ENCODE data around the gene ABCC11. TPM values are rescaled to one million over a fixed set of nuclear protein-coding genes. Genes with fewer than 3 reads are reported as not detected.

Gene ABCC11
- total and polyA plus RNA-seq, 2 donors (not counting 1 experiment from before 2014, with no cell fraction given): 0.09 TPM; not detected in 1

- Histone ChIP-seq H3K27ac (ENCODE audit: low read length in 2 of 2) (no peak overlapping the region), H3K4me1 (ENCODE audit: control insufficient read depth in 2 of 2, insufficient read depth in 2 of 2, low read length in 2 of 2) (no peaks in the 10 kb centered on the region), H3K9ac (ENCODE audit: low read length) (no peak overlapping the region), H3K9me3 (ENCODE audit: control extremely low read depth in 1 of 3, control insufficient read depth in 2 of 3, insufficient read depth in 1 of 3, low read length in 2 of 3) (no peaks in the 10 kb centered on the region), H3K79me2 (ENCODE audit: control insufficient read depth, insufficient read depth, low read length) (no peaks in the 10 kb centered on the region), H3K27me3 (replicated peaks in 1 of 4; ENCODE audit: control extremely low read depth in 1 of 4, control insufficient read depth in 3 of 4, insufficient read depth in 4 of 4, low read length in 3 of 4) (no peaks in the 10 kb centered on the region), H3K4me3 (ENCODE audit: control extremely low read depth in 1 of 5, extremely low read depth in 1 of 5, insufficient read depth in 1 of 5, low read depth in 2 of 5, low read length in 4 of 5) (no peak overlapping the region), H4K20me1 (ENCODE audit: control insufficient read depth, insufficient read depth, low read length, poor library complexity, severe bottlenecking) (no peaks in the 10 kb centered on the region), H3K36me3 (replicated peaks in 1 of 2; ENCODE audit: control extremely low read depth in 1 of 2, control insufficient read depth in 1 of 2, extremely low read depth in 1 of 2, insufficient read depth in 2 of 2, low read length in 1 of 2) (no peaks in the 10 kb centered on the region), H2AFZ (ENCODE audit: insufficient read depth, low read depth, low read length, poor library complexity, severe bottlenecking) (no peak overlapping the region), H3K4me2 (replicated peaks; ENCODE audit: low read depth, low read length, poor library complexity, severe bottlenecking) (no peak overlapping the region)
- intact Hi-C loops (cut with micrococcal nuclease): no loop called here
- ATAC-seq (ENCODE audit: low read depth) (no peak), DNase-seq (no peak)
- ChIA-PET CTCF (no interaction called here), POLR2A (no interaction called here)
- no CpG with 5 or more reads among the region's 6 CpGs for WGBS (ENCODE audit: insufficient coverage)
- H3K4me3 Mint-ChIP-seq: no peak overlapping the region
- H3K27me3 Mint-ChIP-seq: peaks cover 28% of the 10 kb centered on the region
- H3K9me3 Mint-ChIP-seq (ENCODE audit: insufficient read depth): no peaks in the 10 kb centered on the region
- TF ChIP-seq, protein P1, sequence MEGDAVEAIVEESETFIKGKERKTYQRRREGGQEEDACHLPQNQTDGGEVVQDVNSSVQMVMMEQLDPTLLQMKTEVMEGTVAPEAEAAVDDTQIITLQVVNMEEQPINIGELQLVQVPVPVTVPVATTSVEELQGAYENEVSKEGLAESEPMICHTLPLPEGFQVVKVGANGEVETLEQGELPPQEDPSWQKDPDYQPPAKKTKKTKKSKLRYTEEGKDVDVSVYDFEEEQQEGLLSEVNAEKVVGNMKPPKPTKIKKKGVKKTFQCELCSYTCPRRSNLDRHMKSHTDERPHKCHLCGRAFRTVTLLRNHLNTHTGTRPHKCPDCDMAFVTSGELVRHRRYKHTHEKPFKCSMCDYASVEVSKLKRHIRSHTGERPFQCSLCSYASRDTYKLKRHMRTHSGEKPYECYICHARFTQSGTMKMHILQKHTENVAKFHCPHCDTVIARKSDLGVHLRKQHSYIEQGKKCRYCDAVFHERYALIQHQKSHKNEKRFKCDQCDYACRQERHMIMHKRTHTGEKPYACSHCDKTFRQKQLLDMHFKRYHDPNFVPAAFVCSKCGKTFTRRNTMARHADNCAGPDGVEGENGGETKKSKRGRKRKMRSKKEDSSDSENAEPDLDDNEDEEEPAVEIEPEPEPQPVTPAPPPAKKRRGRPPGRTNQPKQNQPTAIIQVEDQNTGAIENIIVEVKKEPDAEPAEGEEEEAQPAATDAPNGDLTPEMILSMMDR (IDR thresholded peaks at IDR 0.05): no peak
- TF ChIP-seq EZH2 (IDR thresholded peaks at IDR 0.05; ENCODE audit: borderline replicate concordance, insufficient read depth, low read depth, low read length, poor library complexity, severe bottlenecking): no peak
- H3K4me1 Mint-ChIP-seq: no peaks in the 10 kb centered on the region
- H3K27ac Mint-ChIP-seq: no peak overlapping the region
Observed at GRCh38 chr16:48204825-48205151, 42.6 kb downstream of the ABCC11 start.

- H4K20me1 ChIP-seq (ENCODE audit: control insufficient read depth, insufficient read depth, low read length, poor library complexity, severe bottlenecking): no peaks in the 10 kb centered on the region
- 91% methylated on average over 8 of the region's 8 CpGs for WGBS (ENCODE audit: insufficient coverage)
Observed at GRCh38 chr16:48203974-48204824, 43.1 kb downstream of the ABCC11 start.

More at GRCh38 chr16:48203974-48204824, 43.1 kb downstream of the ABCC11 start:
- Histone ChIP-seq H3K4me2 (replicated peaks; ENCODE audit: low read depth, low read length, poor library complexity, severe bottlenecking) (no peak overlapping the region), H3K36me3 (replicated peaks in 1 of 2; ENCODE audit: control extremely low read depth in 1 of 2, control insufficient read depth in 1 of 2, extremely low read depth in 1 of 2, insufficient read depth in 2 of 2, low read length in 1 of 2) (no peaks in the 10 kb centered on the region), H3K79me2 (ENCODE audit: control insufficient read depth, insufficient read depth, low read length) (no peaks in the 10 kb centered on the region), H3K9me3 (ENCODE audit: control extremely low read depth in 1 of 3, control insufficient read depth in 2 of 3, insufficient read depth in 1 of 3, low read length in 2 of 3) (no peaks in the 10 kb centered on the region), H3K4me3 (ENCODE audit: control extremely low read depth in 1 of 5, extremely low read depth in 1 of 5, insufficient read depth in 1 of 5, low read depth in 2 of 5, low read length in 4 of 5) (no peak overlapping the region), H3K27ac (ENCODE audit: low read length in 2 of 2) (no peak overlapping the region), H2AFZ (ENCODE audit: insufficient read depth, low read depth, low read length, poor library complexity, severe bottlenecking) (no peak overlapping the region), H3K4me1 (ENCODE audit: control insufficient read depth in 2 of 2, insufficient read depth in 2 of 2, low read length in 2 of 2) (no peaks in the 10 kb centered on the region), H3K27me3 (replicated peaks in 1 of 4; ENCODE audit: control extremely low read depth in 1 of 4, control insufficient read depth in 3 of 4, insufficient read depth in 4 of 4, low read length in 3 of 4) (no peaks in the 10 kb centered on the region), H3K9ac (ENCODE audit: low read length) (no peak overlapping the region)
- Mint-ChIP-seq H3K27ac (no peak overlapping the region), H3K27me3 (peaks cover 30% of the 10 kb centered on the region), H3K9me3 (ENCODE audit: insufficient read depth) (no peaks in the 10 kb centered on the region), H3K4me3 (no peak overlapping the region), H3K4me1 (no peaks in the 10 kb centered on the region)
- TF ChIP-seq EZH2 (IDR thresholded peaks at IDR 0.05; ENCODE audit: borderline replicate concordance, insufficient read depth, low read depth, low read length, poor library complexity, severe bottlenecking): no peak
- TF ChIP-seq, protein P1 (IDR thresholded peaks at IDR 0.05): no peak
- intact Hi-C loops (cut with micrococcal nuclease): no loop called here
- DNase-seq (no peak), ATAC-seq (ENCODE audit: low read depth) (no peak)
- CTCF ChIA-PET: no interaction called here
- POLR2A ChIA-PET: no interaction called here
